HG02943 (cell line): Measurements from ENCODE around the gene SPDEF.

Experiments
- ATAC-seq: cut with Tn5 transposase; IDR thresholded peaks from one replicate; pipeline ENCODE4 v1.9.1; 2021; ENCODE audit warnings: mild to moderate bottlenecking, low read depth, moderate library complexity; ENCODE audit not compliant: unreplicated experiment

The SPDEF gene

GRCh38 chr6:34564181-34564580, 8.1 kb upstream of the SPDEF start:
- no peak for ATAC-seq

- ATAC-seq = no peak
These were observed 7.4 kb upstream of the SPDEF start for GRCh38 chr6:34563513-34563870.

- ATAC-seq = no peak
These were observed 6.9 kb upstream of the SPDEF start for GRCh38 chr6:34562861-34563512.

- ATAC-seq = no peak
These were observed 6.2 kb upstream of the SPDEF start for GRCh38 chr6:34562350-34562749.

GRCh38 chr6:34561227-34561530, 5.0 kb upstream of the SPDEF start:
- ATAC-seq = no peak

- ATAC-seq = no peak
These were observed 4.5 kb upstream of the SPDEF start for GRCh38 chr6:34560366-34561226.

- no peak for ATAC-seq
These were observed 3.7 kb upstream of the SPDEF start for GRCh38 chr6:34559651-34560365.

- ATAC-seq = no peak
These were observed 2.1 kb upstream of the SPDEF start for GRCh38 chr6:34558172-34558714.

- ATAC-seq = no peak
These were observed 1.1 kb upstream of the SPDEF start for GRCh38 chr6:34557228-34557627.

- no peak for ATAC-seq
These were observed 364 bp upstream of the SPDEF start for GRCh38 chr6:34556493-34556892.

GRCh38 chr6:34555328-34555727, 801 bp downstream of the SPDEF start:
- no peak for ATAC-seq

GRCh38 chr6:34555007-34555322, 1.2 kb downstream of the SPDEF start:
- no peak for ATAC-seq

GRCh38 chr6:34554291-34555006, 1.7 kb downstream of the SPDEF start:
- no peak for ATAC-seq

GRCh38 chr6:34553750-34554149, 2.4 kb downstream of the SPDEF start:
- no peak for ATAC-seq

- no peak for ATAC-seq
These were observed 3.0 kb downstream of the SPDEF start for GRCh38 chr6:34553146-34553545.

GRCh38 chr6:34552620-34553019, 3.5 kb downstream of the SPDEF start:
- ATAC-seq = no peak

GRCh38 chr6:34551720-34552119, 4.4 kb downstream of the SPDEF start:
- no peak for ATAC-seq

- no peak for ATAC-seq
These were observed 6.3 kb downstream of the SPDEF start for GRCh38 chr6:34549804-34550202.

GRCh38 chr6:34549026-34549803, 6.9 kb downstream of the SPDEF start:
- ATAC-seq = no peak
